Osteoblast (primary cell): ENCODE results near the gene AUTS2. TPM values are rescaled to one million over a fixed set of nuclear protein-coding genes. Genes with fewer than 3 reads are reported as not detected.

Experiments used
- DNase-seq: peaks from one replicate; pipeline ENCODE4 v3.0.0; 2011; ENCODE audit warnings: low spot score, mixed read lengths; ENCODE audit not compliant: insufficient read length; ENCODE audit errors: missing footprints
- H2AFZ ChIP-seq: 2 replicates; pipeline ENCODE4 v1.6.0; 2011; ENCODE audit warnings: mild to moderate bottlenecking, low read length
- H3K27ac ChIP-seq: 2 replicates; pipeline ENCODE4 v1.5.1; 2011; ENCODE audit warnings: mild to moderate bottlenecking, low read depth, low read length, moderate library complexity
- H3K27me3 ChIP-seq: 2 replicates; pipeline ENCODE4 v1.6.0; 2012; ENCODE audit warnings: mild to moderate bottlenecking, control low read depth, inconsistent platforms, low read length, moderate library complexity; ENCODE audit not compliant: insufficient read depth
- H3K36me3 ChIP-seq: 2 replicates; pipeline ENCODE4 v1.5.1; 2011; ENCODE audit warnings: mild to moderate bottlenecking, low read length, control low read depth, moderate library complexity; ENCODE audit not compliant: insufficient read depth
- H3K4me1 ChIP-seq: 2 replicates; pipeline ENCODE4 v1.5.1; 2011; ENCODE audit warnings: mild to moderate bottlenecking, low read length, control low read depth, moderate library complexity; ENCODE audit not compliant: insufficient read depth
- H3K4me2 ChIP-seq: 2 replicates; pipeline ENCODE4 v1.6.0; 2011; ENCODE audit warnings: mild to moderate bottlenecking, low read length; ENCODE audit not compliant: insufficient read depth
- H3K4me3 ChIP-seq: fragments of 200-600 bp; sonication (generic); 3 replicates; pipeline ENCODE4 v1.5.1; 2012; ENCODE audit warnings: mild to moderate bottlenecking, low read length, inconsistent platforms; ENCODE audit not compliant: insufficient read depth
- H3K79me2 ChIP-seq: 2 replicates; pipeline ENCODE4 v1.6.0; 2012; ENCODE audit warnings: mild to moderate bottlenecking, low read length, control low read depth, inconsistent platforms; ENCODE audit not compliant: insufficient read depth
- H3K9me3 ChIP-seq: 2 replicates; pipeline ENCODE4 v1.5.1; 2011; ENCODE audit warnings: low read depth, low read length, control low read depth
- H4K20me1 ChIP-seq: 2 replicates; pipeline ENCODE4 v1.6.0; 2012; ENCODE audit warnings: mild to moderate bottlenecking, low read length, control low read depth; ENCODE audit not compliant: insufficient read depth
- CTCF ChIP-seq: IDR thresholded peaks from 2 replicates; pipeline ENCODE4 v1.5.1; 2011; ENCODE audit warnings: mild to moderate bottlenecking, low read depth, low read length, moderate library complexity; ENCODE audit errors: extremely low read depth
- total RNA-seq: library from RNA; depleted of rRNA; stranded (reverse); fragments of >200 nt; gene quantifications from 2 replicates; pipeline ENCODE4 v1.2.3, GENCODE V29; 2012

The AUTS2 gene
- total RNA-seq, 1 donor = 15.2 TPM

- H3K4me3 ChIP-seq = no peak overlapping the region
- no peak overlapping the region for H3K27ac ChIP-seq
- no peak overlapping the region for H3K4me2 ChIP-seq
- no peak overlapping the region for H2AFZ ChIP-seq
- no peaks in the 10 kb centered on the region for H4K20me1 ChIP-seq
- H3K27me3 ChIP-seq = no peaks in the 10 kb centered on the region
- no peaks in the 10 kb centered on the region for H3K36me3 ChIP-seq
- TF ChIP-seq CTCF = no peak
- H3K79me2 ChIP-seq = no peaks in the 10 kb centered on the region
- H3K9me3 ChIP-seq = no peaks in the 10 kb centered on the region
- DNase-seq = no peak
- no peaks in the 10 kb centered on the region for H3K4me1 ChIP-seq
These were observed 644.6 kb downstream of the AUTS2 start for GRCh38 chr7:70242826-70243225.

DNA sequence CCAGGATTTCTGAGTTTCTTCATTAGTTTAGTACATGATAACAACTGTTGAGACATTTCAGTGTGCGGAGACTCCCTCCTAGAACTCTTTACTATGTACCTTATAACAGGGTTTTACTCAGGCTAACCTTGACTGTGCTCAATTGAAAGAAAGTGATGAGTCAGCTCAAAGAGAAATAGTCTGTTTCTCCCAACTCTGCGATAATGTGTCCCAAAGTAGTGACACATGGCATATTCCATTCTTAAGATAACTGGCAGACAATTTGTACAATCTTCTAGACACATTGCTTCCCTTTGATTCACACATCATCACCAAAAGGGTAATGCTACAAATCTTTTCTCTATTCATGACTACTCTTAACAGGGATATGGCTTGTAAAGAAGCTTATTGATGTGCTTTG is 645.2 kb downstream of the AUTS2 start:
- Histone ChIP-seq H3K27me3 (no peaks in the 10 kb centered on the region), H3K9me3 (no peaks in the 10 kb centered on the region), H3K27ac (no peak overlapping the region), H3K4me1 (no peaks in the 10 kb centered on the region), H2AFZ (no peak overlapping the region), H4K20me1 (no peaks in the 10 kb centered on the region), H3K36me3 (no peaks in the 10 kb centered on the region), H3K79me2 (no peaks in the 10 kb centered on the region), H3K4me2 (no peak overlapping the region), H3K4me3 (no peak overlapping the region)
- no peak for TF ChIP-seq CTCF
- DNase-seq = no peak

- no peaks in the 10 kb centered on the region for H3K4me1 ChIP-seq
- DNase-seq = no peak
- TF ChIP-seq CTCF = no peak
- H3K4me3 ChIP-seq = no peak overlapping the region
- H3K27me3 ChIP-seq = no peaks in the 10 kb centered on the region
- H2AFZ ChIP-seq = no peak overlapping the region
- H3K36me3 ChIP-seq = no peaks in the 10 kb centered on the region
- H3K27ac ChIP-seq = no peak overlapping the region
- no peak overlapping the region for H3K4me2 ChIP-seq
- no peaks in the 10 kb centered on the region for H3K9me3 ChIP-seq
- H3K79me2 ChIP-seq = no peaks in the 10 kb centered on the region
- H4K20me1 ChIP-seq = no peaks in the 10 kb centered on the region
These were observed 659.6 kb downstream of the AUTS2 start for GRCh38 chr7:70257921-70258320.

GRCh38 chr7:70259502-70259901 is 661.2 kb downstream of the AUTS2 start:
- no peaks in the 10 kb centered on the region for H3K27me3 ChIP-seq
- no peak overlapping the region for H3K27ac ChIP-seq
- no peaks in the 10 kb centered on the region for H3K4me1 ChIP-seq
- no peaks in the 10 kb centered on the region for H3K9me3 ChIP-seq
- H3K79me2 ChIP-seq = no peaks in the 10 kb centered on the region
- H3K36me3 ChIP-seq = no peaks in the 10 kb centered on the region
- DNase-seq = no peak
- no peak overlapping the region for H3K4me2 ChIP-seq
- TF ChIP-seq CTCF = no peak
- no peak overlapping the region for H2AFZ ChIP-seq
- H3K4me3 ChIP-seq = no peak overlapping the region
- no peaks in the 10 kb centered on the region for H4K20me1 ChIP-seq
